Activated CD4-positive, alpha-beta T cell treated with anti-CD3 and anti-CD28 coated beads, Interleukin-2, Interleukin-4, amounts not matched to agents 100 ng/mL and 50 ng/mL, durations not matched to agents 16 hours and 8 hours (primary cell): Measurements from ENCODE around the gene KCNH3.
"Not testable (repeated sequence)": the region's sequence is repeated elsewhere in the genome, so short reads cannot be mapped to it uniquely, and the experiment has no call there.

Experiments
- DNase-seq: peaks from one replicate; pipeline ENCODE4 v3.0.0-alpha.2; 2020; ENCODE audit warnings: low spot score

KCNH3 gene

GRCh38 chr12:49538510-49539403 is at the start of gene KCNH3:
Gene KCNH3 (plus strand): TSS chr12:49539030. CDS start chr12:49539417, 387 bp downstream.
- peak; percentile 79 for DNase-seq

GRCh38 chr12:49489154-49489553 is 49.7 kb upstream of the KCNH3 start:
- DNase-seq: no peak

GRCh38 chr12:49489720-49490119 is 49.1 kb upstream of the KCNH3 start:
- no peak for DNase-seq

GRCh38 chr12:49491823-49492222 is 47.0 kb upstream of the KCNH3 start:
- DNase-seq: no peak

GRCh38 chr12:49493900-49494299 is 44.9 kb upstream of the KCNH3 start:
- DNase-seq: no peak

GRCh38 chr12:49496417-49497360 is 42.1 kb upstream of the KCNH3 start:
- DNase-seq: no peak

- no peak for DNase-seq
These were observed 36.9 kb upstream of the KCNH3 start for GRCh38 chr12:49501895-49502294.

GRCh38 chr12:49502590-49502989 is 36.2 kb upstream of the KCNH3 start:
- no peak for DNase-seq

- no peak for DNase-seq
These were observed 35.1 kb upstream of the KCNH3 start for GRCh38 chr12:49503674-49504180.

- no peak for DNase-seq
These were observed 33.2 kb upstream of the KCNH3 start for GRCh38 chr12:49505672-49506071.

GRCh38 chr12:49507139-49507538 is 31.7 kb upstream of the KCNH3 start:
- no peak for DNase-seq

- not testable (repeated sequence) for DNase-seq
These were observed 29.1 kb upstream of the KCNH3 start for GRCh38 chr12:49509681-49510080.

- DNase-seq: no peak
These were observed 27.4 kb upstream of the KCNH3 start for GRCh38 chr12:49511410-49511809.

- no peak for DNase-seq
These were observed 26.3 kb upstream of the KCNH3 start for GRCh38 chr12:49512546-49512945.

GRCh38 chr12:49515266-49515665 is 23.6 kb upstream of the KCNH3 start:
- no peak for DNase-seq

- DNase-seq: no peak
These were observed 19.8 kb upstream of the KCNH3 start for GRCh38 chr12:49518914-49519573.

- DNase-seq: no peak
These were observed 19.3 kb upstream of the KCNH3 start for GRCh38 chr12:49519574-49519936.

GRCh38 chr12:49521389-49521788 is 17.4 kb upstream of the KCNH3 start:
- no peak for DNase-seq

GRCh38 chr12:49524660-49525324 is 14.0 kb upstream of the KCNH3 start:
- no peak for DNase-seq

- DNase-seq: no peak
These were observed 12.9 kb upstream of the KCNH3 start for GRCh38 chr12:49525942-49526341.

GRCh38 chr12:49527361-49528130 is 11.3 kb upstream of the KCNH3 start:
- DNase-seq: no peak
